ENCODE data around the gene SNCB.

Gene SNCB

GRCh38 chr5:176644294-176644693, 14.0 kb upstream of the SNCB start:
- H3K27ac Mint-ChIP-seq, result no peak overlapping the region

GRCh38 chr5:176643491-176644219, 13.3 kb upstream of the SNCB start:
- no peak overlapping the region for H3K27ac Mint-ChIP-seq
- no peaks in the 10 kb centered on the region for H3K9me3 Mint-ChIP-seq

More at GRCh38 chr5:176644294-176644693, 14.0 kb upstream of the SNCB start:
- H3K4me3 Mint-ChIP-seq, result no peak overlapping the region
- peaks cover 6% of the 10 kb centered on the region for H3K27me3 Mint-ChIP-seq (ENCODE audit: low read depth)
- TF ChIP-seq CTCF (IDR thresholded peaks at IDR 0.05; ENCODE audit: unreplicated experiment in 3 of 3), result no peak
- no peaks in the 10 kb centered on the region for H3K9me3 Mint-ChIP-seq
- H3K36me3 Mint-ChIP-seq (ENCODE audit: low read depth), result no peaks in the 10 kb centered on the region
- H3K4me1 Mint-ChIP-seq, result peaks cover 8% of the 10 kb centered on the region

GRCh38 chr5:176642675-176643490, 12.5 kb upstream of the SNCB start:
- TF ChIP-seq CTCF (IDR thresholded peaks at IDR 0.05; ENCODE audit: unreplicated experiment in 3 of 3), result no peak

More at GRCh38 chr5:176643491-176644219, 13.3 kb upstream of the SNCB start:
- H3K4me1 Mint-ChIP-seq, result peaks cover 3% of the 10 kb centered on the region
- H3K27me3 Mint-ChIP-seq (ENCODE audit: low read depth), result peaks cover 11% of the 10 kb centered on the region
- H3K36me3 Mint-ChIP-seq (ENCODE audit: low read depth), result no peaks in the 10 kb centered on the region
- TF ChIP-seq CTCF (IDR thresholded peaks at IDR 0.05; ENCODE audit: unreplicated experiment in 3 of 3), result no peak
- no peak overlapping the region for H3K4me3 Mint-ChIP-seq

GRCh38 chr5:176640616-176641015, 10.3 kb upstream of the SNCB start:
- Mint-ChIP-seq H3K27ac (no peak overlapping the region), H3K9me3 (no peaks in the 10 kb centered on the region), H3K27me3 (ENCODE audit: low read depth) (peaks cover 40% of the 10 kb centered on the region), H3K4me3 (no peak overlapping the region), H3K36me3 (ENCODE audit: low read depth) (no peaks in the 10 kb centered on the region), H3K4me1 (no peaks in the 10 kb centered on the region)
- no peak for TF ChIP-seq CTCF (IDR thresholded peaks at IDR 0.05; ENCODE audit: unreplicated experiment in 3 of 3)

More at GRCh38 chr5:176642675-176643490, 12.5 kb upstream of the SNCB start:
- no peaks in the 10 kb centered on the region for H3K9me3 Mint-ChIP-seq
- H3K4me3 Mint-ChIP-seq, result no peak overlapping the region
- no peaks in the 10 kb centered on the region for H3K36me3 Mint-ChIP-seq (ENCODE audit: low read depth)
- H3K4me1 Mint-ChIP-seq, result no peaks in the 10 kb centered on the region
- peaks cover 17% of the 10 kb centered on the region for H3K27me3 Mint-ChIP-seq (ENCODE audit: low read depth)
- no peak overlapping the region for H3K27ac Mint-ChIP-seq

GRCh38 chr5:176639981-176640380, 9.6 kb upstream of the SNCB start:
- H3K27me3 Mint-ChIP-seq (ENCODE audit: low read depth), result peaks cover 45% of the 10 kb centered on the region
- H3K9me3 Mint-ChIP-seq, result peaks cover 3% of the 10 kb centered on the region
- H3K27ac Mint-ChIP-seq, result no peak overlapping the region
- TF ChIP-seq CTCF (IDR thresholded peaks at IDR 0.05; ENCODE audit: unreplicated experiment in 3 of 3), result no peak
- H3K4me3 Mint-ChIP-seq, result no peak overlapping the region
- H3K36me3 Mint-ChIP-seq (ENCODE audit: low read depth), result no peaks in the 10 kb centered on the region
- no peaks in the 10 kb centered on the region for H3K4me1 Mint-ChIP-seq
